Astrocyte of the cerebellum (primary cell): ENCODE data around the gene GRID1.

Experiments used
- DNase-seq: peaks from one replicate; pipeline ENCODE4 v3.0.0-alpha.2; 2011; ENCODE audit warnings: low read depth
- H3K4me3 ChIP-seq: 2 replicates; pipeline ENCODE4 v1.5.1; 2011; ENCODE audit warnings: mild to moderate bottlenecking, low read depth, low read length, moderate library complexity
- in situ Hi-C: cut with HindIII; loops from 2 replicates; pipeline ENCODE4 v1.10.0; 2017; ENCODE audit warnings: low sequenced_read_pairs
- TF ChIP-seq, protein P1 (sequence below): IDR thresholded peaks from 2 replicates; pipeline ENCODE4 v1.5.1; 2012; ENCODE audit warnings: low read length, low read depth, moderate library complexity, mild to moderate bottlenecking; ENCODE audit errors: missing control alignments

Gene GRID1

DNA sequence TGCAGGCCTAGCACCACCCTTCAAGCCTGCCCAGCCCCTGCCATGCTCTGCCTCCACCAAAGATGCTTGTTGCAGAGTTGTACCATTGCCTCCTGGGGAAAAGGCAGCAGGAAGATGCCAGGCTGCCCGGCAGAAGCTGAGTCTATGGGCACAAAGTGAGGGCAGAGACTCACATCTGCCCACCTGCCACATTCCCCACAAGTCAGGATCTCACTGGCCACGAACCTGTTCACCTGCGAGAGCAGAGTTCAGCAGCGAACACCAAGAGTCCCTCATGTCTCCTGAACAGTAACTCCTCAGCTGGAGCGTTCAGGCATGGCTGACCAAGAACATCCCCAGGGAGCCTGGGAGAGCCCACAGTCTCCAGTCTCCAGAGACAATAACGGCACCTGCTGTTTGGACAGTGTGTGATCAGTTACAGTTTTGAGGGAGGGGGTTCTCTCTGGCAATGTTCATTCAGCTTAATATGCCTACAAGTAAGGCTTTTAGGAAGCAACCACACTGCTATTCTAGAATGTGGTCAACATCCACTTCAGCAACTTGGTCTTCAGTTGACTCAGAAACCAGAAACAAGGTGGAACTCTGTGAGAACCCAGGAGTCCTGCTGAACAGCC, 78.5 kb downstream of the GRID1 start:
- no peak overlapping the region for H3K4me3 ChIP-seq
- TF ChIP-seq, protein P1, sequence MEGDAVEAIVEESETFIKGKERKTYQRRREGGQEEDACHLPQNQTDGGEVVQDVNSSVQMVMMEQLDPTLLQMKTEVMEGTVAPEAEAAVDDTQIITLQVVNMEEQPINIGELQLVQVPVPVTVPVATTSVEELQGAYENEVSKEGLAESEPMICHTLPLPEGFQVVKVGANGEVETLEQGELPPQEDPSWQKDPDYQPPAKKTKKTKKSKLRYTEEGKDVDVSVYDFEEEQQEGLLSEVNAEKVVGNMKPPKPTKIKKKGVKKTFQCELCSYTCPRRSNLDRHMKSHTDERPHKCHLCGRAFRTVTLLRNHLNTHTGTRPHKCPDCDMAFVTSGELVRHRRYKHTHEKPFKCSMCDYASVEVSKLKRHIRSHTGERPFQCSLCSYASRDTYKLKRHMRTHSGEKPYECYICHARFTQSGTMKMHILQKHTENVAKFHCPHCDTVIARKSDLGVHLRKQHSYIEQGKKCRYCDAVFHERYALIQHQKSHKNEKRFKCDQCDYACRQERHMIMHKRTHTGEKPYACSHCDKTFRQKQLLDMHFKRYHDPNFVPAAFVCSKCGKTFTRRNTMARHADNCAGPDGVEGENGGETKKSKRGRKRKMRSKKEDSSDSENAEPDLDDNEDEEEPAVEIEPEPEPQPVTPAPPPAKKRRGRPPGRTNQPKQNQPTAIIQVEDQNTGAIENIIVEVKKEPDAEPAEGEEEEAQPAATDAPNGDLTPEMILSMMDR, result no peak
- in situ Hi-C loops, result no loop called here
- no peak for DNase-seq

DNA sequence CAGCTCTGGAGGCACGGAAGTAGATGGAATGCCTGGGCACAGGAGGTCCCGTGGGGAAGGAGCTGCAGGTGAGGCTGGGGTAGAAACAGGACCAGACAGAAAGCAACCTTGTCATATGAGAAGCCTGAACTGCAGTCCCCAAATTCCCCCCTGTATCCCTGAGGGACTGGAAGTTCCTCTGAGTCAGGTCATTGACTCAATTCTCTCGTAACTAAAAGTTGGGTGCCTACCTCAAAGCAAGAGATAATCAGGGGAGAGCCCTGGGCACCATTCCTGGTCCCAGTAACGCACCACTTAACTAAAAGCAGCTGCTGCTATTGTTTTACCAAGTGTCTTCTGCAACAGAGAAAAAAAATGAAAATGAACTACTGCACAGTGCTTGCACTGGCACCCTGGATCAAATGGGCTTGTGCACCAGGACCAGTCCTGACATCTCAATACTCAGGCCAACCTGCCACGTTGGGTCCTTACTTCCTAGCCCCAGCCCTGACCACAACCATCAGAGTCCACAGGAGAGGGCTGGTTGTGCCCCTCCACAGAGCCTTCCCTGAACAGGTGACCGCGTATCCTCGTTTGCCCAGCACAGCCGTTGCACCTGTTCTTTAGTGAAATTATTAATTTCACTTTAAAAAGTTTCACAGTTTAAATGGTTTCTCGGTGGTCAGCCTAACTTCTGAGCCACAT, 79.3 kb downstream of the GRID1 start:
- in situ Hi-C loops, result no loop called here
- H3K4me3 ChIP-seq, result no peak overlapping the region
- no peak for DNase-seq
- TF ChIP-seq, protein P1, result no peak

DNA sequence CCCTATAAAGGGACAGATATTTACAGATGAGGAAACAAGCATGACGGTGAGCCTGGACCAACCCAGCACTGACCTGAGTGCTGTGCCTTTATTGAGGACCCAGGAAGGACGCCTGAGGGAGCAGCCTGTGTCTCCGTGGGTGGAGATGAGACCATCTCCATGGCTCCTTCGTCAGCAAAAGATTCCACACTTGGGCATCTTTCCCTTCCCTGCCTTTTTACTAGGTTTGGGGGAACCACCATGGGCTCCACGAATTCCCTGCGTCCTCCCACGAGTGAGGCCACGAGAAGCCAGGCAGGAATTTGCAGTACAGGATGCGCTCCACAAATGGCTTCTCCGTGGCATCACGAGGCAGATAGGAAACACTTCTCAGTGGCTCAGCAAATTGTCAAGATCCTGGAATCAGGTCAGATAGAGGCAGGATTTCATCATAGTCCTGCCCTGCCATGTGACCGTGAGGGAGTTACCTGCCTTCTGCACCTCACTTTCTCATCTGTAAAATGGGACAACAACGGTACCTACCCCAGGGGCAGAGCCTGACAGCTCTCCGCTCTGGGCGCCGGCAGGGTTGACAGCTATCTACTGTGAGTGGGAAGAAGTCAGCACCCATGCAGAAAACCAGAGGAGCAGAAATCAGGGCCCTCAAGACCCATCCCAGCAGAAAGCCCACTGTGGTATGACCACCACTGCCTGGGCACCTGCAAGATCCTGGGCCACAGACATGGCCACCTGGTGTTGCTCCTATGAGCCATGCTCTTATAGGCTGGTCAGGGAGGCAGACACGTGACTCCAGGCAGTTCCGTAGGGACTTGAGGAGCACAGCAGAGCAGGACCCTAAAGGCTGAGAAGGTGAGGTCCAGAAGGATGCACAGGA, 80.1 kb downstream of the GRID1 start:
- in situ Hi-C loops, result no loop called here
- TF ChIP-seq, protein P1, result no peak
- no peak overlapping the region for H3K4me3 ChIP-seq
- no peak for DNase-seq

DNA sequence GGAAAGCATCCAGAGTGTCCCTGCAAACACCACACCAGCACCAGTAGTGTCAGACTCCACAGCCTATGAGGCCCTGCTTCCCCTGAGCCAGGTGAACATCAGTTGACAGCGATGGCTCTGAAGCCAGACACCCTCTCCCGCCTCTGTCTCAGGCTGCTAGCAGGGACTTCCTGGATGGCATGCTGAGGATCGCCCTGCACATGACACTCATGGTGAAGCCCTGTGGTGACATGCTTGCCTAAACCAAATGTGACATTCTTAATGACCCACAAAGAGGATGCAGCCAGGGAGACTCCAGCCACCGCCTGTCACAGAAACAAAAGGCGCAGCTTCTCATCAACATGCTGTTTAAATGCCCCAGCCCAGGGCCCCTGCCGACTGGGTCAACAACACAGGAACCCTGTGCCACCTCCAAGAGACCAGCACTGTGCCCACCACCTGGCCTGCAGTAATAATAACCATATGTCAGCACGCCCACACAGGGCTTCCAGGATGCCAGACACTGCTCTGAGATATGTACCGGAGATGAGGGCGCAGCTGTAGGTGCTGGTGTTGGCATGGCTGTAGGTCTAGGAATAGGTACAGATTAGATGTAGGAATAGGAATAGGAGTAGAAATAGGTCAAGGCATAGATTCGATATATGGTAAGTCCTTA, 81.3 kb downstream of the GRID1 start:
- DNase-seq, result no peak
- no peak overlapping the region for H3K4me3 ChIP-seq
- TF ChIP-seq, protein P1, result no peak
- in situ Hi-C loops, result no loop called here

DNA sequence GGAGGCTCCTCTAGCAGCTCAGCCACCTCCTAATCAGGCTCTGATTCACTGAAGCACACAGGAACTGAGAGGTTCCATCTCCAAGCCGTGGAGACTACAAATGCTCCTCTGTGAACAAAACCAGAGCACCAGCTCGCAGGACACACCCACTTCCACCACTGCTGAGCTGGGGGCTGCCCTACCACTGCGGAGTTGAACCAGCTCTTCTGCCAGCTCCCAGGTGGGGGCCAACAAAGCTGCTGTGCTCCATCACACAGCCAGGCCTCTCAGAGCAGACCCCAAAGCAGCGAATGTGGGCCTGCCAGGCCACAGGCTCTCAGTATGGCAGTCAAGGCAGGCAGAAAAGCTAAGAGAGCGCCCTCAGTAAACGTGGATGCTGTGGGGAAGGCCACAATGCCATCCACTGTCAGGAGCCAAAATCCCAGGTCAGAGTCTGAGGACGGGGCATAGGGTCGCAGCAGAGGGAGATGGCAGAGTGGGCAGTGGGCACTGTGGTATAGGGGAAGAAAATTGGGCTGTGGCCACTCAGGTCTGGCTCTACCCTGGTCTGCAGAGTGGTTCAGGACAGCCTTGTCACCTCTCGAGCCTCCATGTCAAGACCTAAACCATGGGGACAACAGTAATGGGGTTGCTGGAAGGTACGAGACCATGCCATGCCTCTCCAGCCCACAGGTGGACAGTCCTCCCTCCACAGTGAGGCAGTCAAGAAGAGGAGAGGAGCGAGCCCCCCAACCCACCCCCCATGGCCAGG, 82.1 kb downstream of the GRID1 start:
- H3K4me3 ChIP-seq, result no peak overlapping the region
- TF ChIP-seq, protein P1, result no peak
- in situ Hi-C loops, result no loop called here
- no peak for DNase-seq
